SK-N-MC (cell line): ENCODE data around the gene CDH18.

Experiments used
- EZH2 ChIP-seq: fragments of 200-600 bp; sonication (generic); IDR thresholded peaks from one replicate; pipeline ENCODE4 v1.6.1; 2017; ENCODE audit warnings: antibody characterized with exemption
- FOXP2 ChIP-seq: optimal IDR thresholded peaks from 2 replicates; pipeline ENCODE3; 2011; ENCODE audit warnings: mild to moderate bottlenecking, moderate library complexity; ENCODE audit not compliant: insufficient read depth; ENCODE audit errors: extremely low read length, control extremely low read depth
- POLR2AphosphoS5 ChIP-seq: IDR thresholded peaks from 2 replicates; pipeline ENCODE4 v1.6.1; 2012; ENCODE audit warnings: mild to moderate bottlenecking, low read depth, low read length, borderline replicate concordance

GRCh38 chr5:19615661-19616060, 372.3 kb downstream of the CDH18 start:
- TF ChIP-seq FOXP2: no peak
- TF ChIP-seq EZH2: no peak
- no peak for TF ChIP-seq POLR2AphosphoS5
